H1 (cell line): ENCODE results near the gene ASPHD2. TPM values are rescaled to one million over a fixed set of nuclear protein-coding genes. Genes with fewer than 3 reads are reported as not detected.

Source experiments
- CTCF ChIA-PET: fragments of 300-600 bp; sonication (Branson Sonifier 250); formaldehyde crosslinking; loops from one replicate; lab custom pipeline; 2021; ENCODE audit not compliant: partially characterized antibody; lab: Charles Lee
- POLR2A ChIA-PET: fragments of 300-600 bp; sonication (Branson Sonifier 250); formaldehyde crosslinking; loops from one replicate; lab custom pipeline; 2021; ENCODE audit warnings: inconsistent platforms; ENCODE audit not compliant: partially characterized antibody; lab: Charles Lee
- DNase-seq, 2 experiments: peaks; one replicate each; pipeline versions ENCODE4 v3.0.0 to v3.0.0-alpha.2; 2010 to 2022; ENCODE audit warnings: low spot score in 2 of 2, low read depth in 1 of 2, mixed read lengths in 1 of 2
- FAIRE-seq: peaks from 2 replicates; lab custom pipeline; 2011; peaks lifted over from hg19 to GRCh38; lab: Jason Lieb, UNC
- H2AFZ ChIP-seq: 2 replicates; pipeline ENCODE4 v1.8.1; 2012; ENCODE audit warnings: low read length, inconsistent platforms
- H2AK5ac ChIP-seq: 2 replicates; pipeline ENCODE4 v1.6.1; 2013; ENCODE audit warnings: low read depth, low read length
- H2BK120ac ChIP-seq: replicated peaks from 2 replicates; pipeline ENCODE3; 2013; ENCODE audit warnings: low read depth, low read length, inconsistent platforms
- H2BK12ac ChIP-seq: 2 replicates; pipeline ENCODE4 v1.6.1; 2013; ENCODE audit warnings: low read depth, low read length
- H2BK15ac ChIP-seq: 2 replicates; pipeline ENCODE4 v1.6.1; 2013; ENCODE audit warnings: low read length
- H2BK20ac ChIP-seq: 2 replicates; pipeline ENCODE4 v1.6.1; 2013; ENCODE audit warnings: low read length
- H2BK5ac ChIP-seq: 2 replicates; pipeline ENCODE4 v1.6.1; 2013; ENCODE audit warnings: low read depth, low read length
- H3K14ac ChIP-seq: 2 replicates; pipeline ENCODE4 v1.6.1; 2013; ENCODE audit warnings: inconsistent platforms; ENCODE audit not compliant: insufficient read length
- H3K18ac ChIP-seq: 2 replicates; pipeline ENCODE4 v1.6.1; 2013; ENCODE audit warnings: low read length; ENCODE audit errors: extremely low read depth
- H3K23ac ChIP-seq: 2 replicates; pipeline ENCODE4 v1.6.1; 2013; ENCODE audit warnings: inconsistent platforms; ENCODE audit not compliant: insufficient read length
- H3K23me2 ChIP-seq: 2 replicates; pipeline ENCODE4 v1.6.1; 2013; ENCODE audit warnings: low read depth, low read length
- H3K27ac ChIP-seq: 2 replicates; pipeline ENCODE4 v1.6.1; 2011; ENCODE audit warnings: low read depth, low read length, inconsistent platforms
- H3K27me3 ChIP-seq, 4 experiments: replicated peaks in 1 of 4; 1 replicate in 1 of 4; 2 replicates in 3 of 4; pipeline versions ENCODE4 v1.6.1 to v1.8.1; 2011 to 2013; ENCODE audit warnings: low read length in 3 of 4, mild to moderate bottlenecking in 3 of 4, inconsistent platforms in 2 of 4, mixed read lengths in 2 of 4, moderate library complexity in 1 of 4; ENCODE audit not compliant: control insufficient read depth in 3 of 4, insufficient read depth in 3 of 4; ENCODE audit errors: extremely low read depth in 1 of 4
- H3K36me3 ChIP-seq, 4 experiments: 2 replicates each; pipeline versions ENCODE4 v1.6.1 to v1.8.1; 2011 to 2013; ENCODE audit warnings: mild to moderate bottlenecking in 4 of 4, low read length in 3 of 4, moderate library complexity in 2 of 4, control low read depth in 1 of 4, inconsistent platforms in 1 of 4; ENCODE audit not compliant: insufficient read depth in 4 of 4, control insufficient read depth in 2 of 4
- H3K4ac ChIP-seq: replicated peaks from 2 replicates; pipeline ENCODE3; 2013; ENCODE audit warnings: low read length, low read depth, mixed read lengths, inconsistent platforms; ENCODE audit not compliant: insufficient read length
- H3K4me1 ChIP-seq, 4 experiments: replicated peaks in 1 of 4; 1 replicate in 1 of 4; 2 replicates in 3 of 4; pipeline versions ENCODE4 v1.6.1 to v1.8.1; 2011 to 2013; ENCODE audit warnings: low read length in 3 of 4, inconsistent platforms in 2 of 4, mixed read lengths in 1 of 4; ENCODE audit not compliant: insufficient read depth in 4 of 4, control insufficient read depth in 3 of 4
- H3K4me2 ChIP-seq, 2 experiments: 2 replicates each; pipeline versions ENCODE4 v1.6.1 to v1.8.1; 2011 to 2013; ENCODE audit warnings: low read depth in 2 of 2, low read length in 2 of 2, control low read depth in 1 of 2, inconsistent platforms in 1 of 2, mild to moderate bottlenecking in 1 of 2; ENCODE audit not compliant: insufficient read depth in 1 of 2
- H3K4me3 ChIP-seq, 4 experiments: fragments of 200-600, 300-600 bp in 1 of 4; sonication (generic), shearing (Covaris generic), sonication (Bioruptor Twin) in 1 of 4; 2 replicates each; pipeline versions ENCODE4 v1.5.1 to v1.8.1; 2011 to 2016; ENCODE audit warnings: low read length in 4 of 4, low read depth in 3 of 4, control low read depth in 2 of 4, inconsistent platforms in 2 of 4, mild to moderate bottlenecking in 2 of 4, mixed read lengths in 1 of 4, moderate library complexity in 1 of 4; ENCODE audit not compliant: insufficient read depth in 2 of 4; ENCODE audit errors: extremely low read depth in 1 of 4
- H3K56ac ChIP-seq: replicated peaks from 2 replicates; pipeline ENCODE3; 2013; ENCODE audit warnings: low read depth, mild to moderate bottlenecking, mixed read lengths, low read length, inconsistent platforms; ENCODE audit not compliant: insufficient read length
- H3K79me1 ChIP-seq: 2 replicates; pipeline ENCODE4 v1.6.1; 2013; ENCODE audit warnings: low read depth, low read length, control low read depth
- H3K79me2 ChIP-seq, 2 experiments: 2 replicates each; pipeline versions ENCODE4 v1.6.1 to v1.8.1; 2012 to 2013; ENCODE audit warnings: low read length in 2 of 2, mild to moderate bottlenecking in 2 of 2, inconsistent platforms in 1 of 2; ENCODE audit not compliant: insufficient read depth in 2 of 2, control insufficient read depth in 1 of 2
- H3K9ac ChIP-seq, 4 experiments: replicated peaks in 1 of 4; 1 replicate in 1 of 4; 2 replicates in 3 of 4; pipeline versions ENCODE4 v1.6.1 to v1.8.1; 2011 to 2013; ENCODE audit warnings: low read depth in 3 of 4, low read length in 3 of 4, control low read depth in 2 of 4, mild to moderate bottlenecking in 2 of 4, moderate library complexity in 2 of 4, inconsistent platforms in 1 of 4; ENCODE audit errors: extremely low read depth in 1 of 4
- H3K9me3 ChIP-seq, 2 experiments: 2 replicates each; pipeline versions ENCODE4 v1.6.1 to v1.8.1; 2012 to 2013; ENCODE audit warnings: mild to moderate bottlenecking in 2 of 2, moderate library complexity in 2 of 2, control low read depth in 1 of 2, inconsistent platforms in 1 of 2, low read depth in 1 of 2, low read length in 1 of 2, mixed read lengths in 1 of 2; ENCODE audit not compliant: insufficient read depth in 2 of 2
- H4K20me1 ChIP-seq, 2 experiments: replicated peaks in 1 of 2; 2 replicates each; pipeline versions ENCODE3 to v1.8.1; 2011 to 2013; ENCODE audit warnings: inconsistent platforms in 2 of 2, low read length in 2 of 2, mild to moderate bottlenecking in 1 of 2; ENCODE audit not compliant: insufficient read depth in 2 of 2, control insufficient read depth in 1 of 2
- H4K5ac ChIP-seq: 2 replicates; pipeline ENCODE4 v1.6.1; 2013; ENCODE audit warnings: low read length, low read depth, mixed read lengths, inconsistent platforms; ENCODE audit not compliant: insufficient read length
- H4K8ac ChIP-seq: 2 replicates; pipeline ENCODE4 v1.8.0; 2013; ENCODE audit warnings: mild to moderate bottlenecking, moderate library complexity, low read length, inconsistent platforms; ENCODE audit not compliant: insufficient read depth; ENCODE audit errors: extremely low read depth
- H4K91ac ChIP-seq: replicated peaks from 2 replicates; pipeline ENCODE3; 2013; ENCODE audit warnings: low read length, mixed read lengths, inconsistent platforms; ENCODE audit not compliant: insufficient read length
- CBX5 ChIP-seq: fragments of 300-800, 300-1000 bp; sonication (generic); IDR thresholded peaks from 2 replicates; pipeline ENCODE4 v1.7.1; 2016; ENCODE audit warnings: antibody characterized with exemption, low read length, low read depth
- E2F6 ChIP-seq: IDR thresholded peaks from 2 replicates; pipeline ENCODE4 v1.6.1; 2012; ENCODE audit warnings: inconsistent platforms
- EP300 ChIP-seq, 2 experiments: IDR thresholded peaks; 1 replicate in 1 of 2; 2 replicates in 1 of 2; pipeline ENCODE4 v1.6.1; 2011 to 2012; ENCODE audit warnings: low read depth in 2 of 2, low read length in 2 of 2, mild to moderate bottlenecking in 2 of 2, borderline replicate concordance in 1 of 2, inconsistent platforms in 1 of 2, moderate library complexity in 1 of 2
- JUND ChIP-seq: IDR thresholded peaks from 2 replicates; pipeline ENCODE4 v1.6.1; 2011; ENCODE audit warnings: mild to moderate bottlenecking, improper control_type of control experiment, low read length
- MAX ChIP-seq: IDR thresholded peaks from 2 replicates; pipeline ENCODE4 v1.6.1; 2012; ENCODE audit warnings: inconsistent platforms
- RAD21 ChIP-seq, 2 experiments: IDR thresholded peaks in 1 of 2; conservative IDR thresholded peaks in 1 of 2; 2 replicates each; pipeline ENCODE4 v1.6.1; 2011; ENCODE audit warnings: low read depth in 2 of 2, low read length in 2 of 2, improper control_type of control experiment in 1 of 2, inconsistent platforms in 1 of 2, mild to moderate bottlenecking in 1 of 2, moderate library complexity in 1 of 2
- SIN3A ChIP-seq, 2 experiments: IDR thresholded peaks in 1 of 2; conservative IDR thresholded peaks in 1 of 2; 2 replicates each; pipeline ENCODE4 v1.6.1; 2011 to 2012; ENCODE audit warnings: low read length in 2 of 2, improper control_type of control experiment in 1 of 2, low read depth in 1 of 2, mild to moderate bottlenecking in 1 of 2
- SIRT6 ChIP-seq: IDR thresholded peaks from one replicate; pipeline ENCODE4 v1.7.1; 2012; ENCODE audit warnings: low read length, inconsistent platforms
- SP4 ChIP-seq: IDR thresholded peaks from 2 replicates; pipeline ENCODE4 v1.6.1; 2012; ENCODE audit warnings: low read length, inconsistent platforms
- TEAD4 ChIP-seq: IDR thresholded peaks from 2 replicates; pipeline ENCODE4 v1.6.1; 2012; ENCODE audit warnings: low read depth, low read length, inconsistent platforms, mixed read lengths
- YY1 ChIP-seq: IDR thresholded peaks from 2 replicates; pipeline ENCODE4 v1.6.1; 2011; ENCODE audit warnings: low read depth, mild to moderate bottlenecking, low read length
- WGBS, 2 experiments: shearing (Covaris generic) in 1 of 2; methylation state at CpG; one replicate each; pipeline versions ENCODE4 v1.1.6 to v1.1.7; 2013 to 2015; ENCODE audit warnings: low lambda C conversion rate in 2 of 2, mixed read lengths in 2 of 2, inconsistent platforms in 1 of 2, low coverage in 1 of 2, missing lambda C conversion rate in 1 of 2; ENCODE audit not compliant: insufficient replicate concordance in 2 of 2, insufficient coverage in 1 of 2, insufficient read length in 1 of 2; ENCODE audit errors: extremely low coverage in 1 of 2, missing lambda C conversion rate in 1 of 2; 5-methylcytosine and 5-hydroxymethylcytosine counted together
- polyA plus RNA-seq, 7 experiments: library from polyadenylated mRNA; depleted of rRNA in 3 of 7; stranded (reverse) in 5 of 7; unstranded in 2 of 7; fragments of >200 nt in 5 of 7; fragments of 200-250 nt in 2 of 7; gene quantifications; 1 replicate in 5 of 7; 2 replicates in 1 of 7; 4 replicates in 1 of 7; pipeline versions ENCODE4 v1.2.1 to v1.2.3, GENCODE V29; 2011 to 2013; ENCODE audit warnings: missing spikeins in 2 of 7, mixed read lengths in 2 of 7
- total RNA-seq: library from RNA; stranded (reverse); fragmentation: NEBNext Ultra II Directional; extraction: Animal tissue kit (Norgen Biotek cat#: 25700); gene quantifications from 2 replicates; pipeline ENCODE4 v1.2.1, GENCODE V29; 2021

Gene ASPHD2
- total and polyA plus RNA-seq, 2 of the 8 experiments (the other 6 are each of a cell fraction or from before 2014, with no cell fraction given), result 7.2 to 11.0 TPM

- Histone ChIP-seq H3K23ac (no peak overlapping the region), H2AFZ (no peak overlapping the region), H3K9me3 (no peaks in the 10 kb centered on the region), H3K14ac (no peak overlapping the region), H4K20me1 (peaks cover 5 to 9% of the 10 kb centered on the region in 2 experiments), H4K91ac (no peak overlapping the region), H4K5ac (no peak overlapping the region), H3K27ac (no peak overlapping the region), H3K79me1 (0 out of 2 replicates have a peak, but pooled peaks cover 2% of the 10 kb centered on the region), H2BK120ac (no peak overlapping the region), H4K8ac (no peak overlapping the region), H3K4ac (no peak overlapping the region), H2BK12ac (no peak overlapping the region), H2BK5ac (no peak overlapping the region), H2BK20ac (no peak overlapping the region), H3K27me3 (no peaks in the 10 kb centered on the region), H3K18ac (no peak overlapping the region), H3K79me2 (peaks cover 0 to 2% of the 10 kb centered on the region in 2 experiments; a peak in 1 of 4 replicates), H3K4me3 (no peak overlapping the region), H3K36me3 (peaks cover 14 to 58% (median 44%) of the 10 kb centered on the region in 4 experiments), H3K4me2 (no peak overlapping the region), H3K23me2 (no peaks in the 10 kb centered on the region), H2AK5ac (no peak overlapping the region), H3K9ac (no peak overlapping the region), H3K56ac (no peak overlapping the region), H2BK15ac (no peak overlapping the region), H3K4me1 (no peaks in the 10 kb centered on the region)
- DNase-seq (peak; percentile 53 to 90), FAIRE-seq (peak; percentile 96)
- CTCF ChIA-PET, result interaction anchor here (0.6 to 7.8 kb wide), 40 partner anchors 9 to 719 kb away, joined by 3 to 98 read pairs (median 6); partner anchors contain the start of genes HPS4, MYO18B and SRRD
- 30% methylated on average over 3 of the region's 3 CpGs; no CpG with 5 or more reads in 1 of the 2 experiments for WGBS, 2 experiments
- POLR2A ChIA-PET, result interaction anchor here (1.0 to 1.6 kb wide), 5 partner anchors 21 to 97 kb away, joined by 3 to 4 read pairs (median 3); partner anchors contain the start of genes HPS4 and SRRD
- TF ChIP-seq EP300 (IDR thresholded peaks at IDR 0.05; ENCODE audit: borderline replicate concordance in 1 of 2, low read depth in 2 of 2, low read length in 2 of 2), result no peak
- TF ChIP-seq CBX5, result no peak
- TF ChIP-seq SIRT6, result no peak
- TF ChIP-seq TEAD4, result peak; percentile 65; the same call in 1 of the 2 replicates
- TF ChIP-seq MAX, result no peak
- TF ChIP-seq E2F6, result no peak
- no peak for TF ChIP-seq JUND
- TF ChIP-seq RAD21 (IDR thresholded peaks at IDR 0.05 in 1 of 2, conservative IDR thresholded peaks at IDR 0.05 in 1 of 2; ENCODE audit: low read depth in 2 of 2, low read length in 2 of 2), result peak; percentile 81 to 84
- TF ChIP-seq SIN3A (conservative IDR thresholded peaks at IDR 0.05 in 1 of 2, IDR thresholded peaks at IDR 0.05 in 1 of 2; ENCODE audit: low read depth in 1 of 2, low read length in 2 of 2), result no peak
- no peak for TF ChIP-seq YY1
- no peak for TF ChIP-seq SP4
Measured at GRCh38 chr22:26461188-26461810, 32.2 kb downstream of the ASPHD2 start.
